GM19043 (cell line): Measurements from ENCODE around the gene TNP2.
"Not testable (repeated sequence)": the region's sequence is repeated elsewhere in the genome, so short reads cannot be mapped to it uniquely, and the experiment has no call there.

Experiments
- ATAC-seq: cut with Tn5 transposase; IDR thresholded peaks from one replicate; pipeline ENCODE4 v1.9.1; 2021; ENCODE audit warnings: low read depth; ENCODE audit not compliant: unreplicated experiment

TNP2 gene

DNA sequence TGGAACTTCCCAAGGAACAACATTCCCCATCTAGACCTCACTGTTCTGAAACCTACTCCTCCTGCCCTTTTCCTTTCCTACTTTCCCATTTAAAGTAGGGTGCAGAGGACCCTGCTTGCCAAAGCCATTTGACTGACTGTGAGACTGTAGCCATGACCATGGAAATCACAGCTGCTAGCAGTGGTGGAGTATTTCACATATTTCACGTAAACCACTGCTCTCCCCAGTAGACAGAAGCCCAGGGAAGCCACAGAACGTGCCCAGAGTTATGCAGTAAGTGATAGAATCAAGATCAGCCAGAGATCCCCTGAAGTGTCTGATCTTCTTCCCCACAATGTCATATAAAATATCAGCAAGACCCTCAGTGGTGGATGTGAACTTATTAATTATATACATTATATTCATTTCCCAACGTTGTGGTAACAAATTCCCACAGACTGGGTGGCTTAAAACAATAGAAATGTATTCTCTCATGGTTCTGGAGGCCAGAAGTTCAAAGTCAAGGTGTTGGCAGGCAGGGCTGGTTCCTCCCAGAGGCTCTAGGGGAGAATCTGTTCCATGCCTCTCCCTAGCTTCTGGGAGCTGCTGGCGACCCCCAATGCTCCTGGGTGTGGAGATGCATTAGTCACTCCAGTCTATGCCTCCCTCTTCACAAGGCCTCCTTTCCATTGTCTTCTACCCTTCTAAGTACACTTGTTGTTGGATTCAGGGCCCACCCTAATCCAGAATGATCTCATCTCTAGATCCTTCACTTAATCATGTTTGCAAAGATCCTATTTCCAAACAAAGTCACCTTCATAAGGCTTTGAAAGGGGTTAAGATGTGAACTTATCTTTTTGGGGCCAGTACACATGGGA is 32.7 kb upstream of the TNP2 start:
- ATAC-seq: no peak

DNA sequence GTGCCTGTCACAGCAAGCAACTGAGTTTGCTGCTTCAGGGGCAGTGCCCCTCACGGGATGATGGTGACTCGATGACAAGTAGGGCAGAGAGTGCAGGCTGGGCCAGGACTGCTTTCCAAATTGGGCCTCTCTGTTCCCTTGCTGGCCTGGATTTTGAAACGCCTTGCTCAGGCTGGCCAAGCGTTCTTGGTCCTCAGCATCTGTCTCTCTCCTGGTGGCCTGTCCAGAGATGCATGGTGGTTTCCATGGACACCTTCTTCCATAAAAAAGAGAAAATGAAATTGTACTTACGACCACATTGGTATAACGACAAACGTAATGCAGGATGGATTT is 31.4 kb upstream of the TNP2 start:
- no peak for ATAC-seq

DNA sequence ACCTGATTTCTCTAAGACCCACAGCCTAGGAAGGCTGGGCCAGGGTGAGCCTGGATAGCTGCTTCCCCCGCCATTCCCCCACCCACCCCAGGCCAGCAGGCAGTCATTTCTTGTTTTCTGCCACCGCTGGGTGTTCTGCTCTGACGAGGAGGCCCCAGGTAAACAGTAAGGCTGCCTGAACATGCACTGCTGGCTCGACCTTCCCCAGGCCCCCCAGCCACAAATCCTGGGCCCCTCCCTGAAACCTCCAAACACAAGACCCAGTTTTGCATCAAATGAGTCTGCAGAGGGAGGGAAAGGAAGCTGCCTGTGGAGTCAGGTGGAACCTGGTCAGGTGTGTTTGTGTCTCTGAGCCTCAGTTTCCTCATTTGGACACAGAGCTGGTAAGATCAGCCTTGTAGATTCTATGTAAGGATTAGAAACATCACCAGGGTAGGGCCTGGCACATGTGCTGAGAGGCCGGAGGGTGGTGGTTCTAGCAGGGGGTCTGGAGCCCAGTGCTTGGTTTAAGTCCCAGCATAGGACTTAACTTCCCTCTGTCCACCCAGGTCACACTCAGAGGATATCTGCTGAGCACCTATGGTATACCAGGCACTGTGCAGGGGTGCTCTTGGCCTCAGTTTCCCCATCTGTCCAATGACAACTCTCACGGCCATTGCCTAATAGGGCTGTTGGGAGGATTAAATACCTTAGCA is 30.9 kb upstream of the TNP2 start:
- ATAC-seq: no peak

DNA sequence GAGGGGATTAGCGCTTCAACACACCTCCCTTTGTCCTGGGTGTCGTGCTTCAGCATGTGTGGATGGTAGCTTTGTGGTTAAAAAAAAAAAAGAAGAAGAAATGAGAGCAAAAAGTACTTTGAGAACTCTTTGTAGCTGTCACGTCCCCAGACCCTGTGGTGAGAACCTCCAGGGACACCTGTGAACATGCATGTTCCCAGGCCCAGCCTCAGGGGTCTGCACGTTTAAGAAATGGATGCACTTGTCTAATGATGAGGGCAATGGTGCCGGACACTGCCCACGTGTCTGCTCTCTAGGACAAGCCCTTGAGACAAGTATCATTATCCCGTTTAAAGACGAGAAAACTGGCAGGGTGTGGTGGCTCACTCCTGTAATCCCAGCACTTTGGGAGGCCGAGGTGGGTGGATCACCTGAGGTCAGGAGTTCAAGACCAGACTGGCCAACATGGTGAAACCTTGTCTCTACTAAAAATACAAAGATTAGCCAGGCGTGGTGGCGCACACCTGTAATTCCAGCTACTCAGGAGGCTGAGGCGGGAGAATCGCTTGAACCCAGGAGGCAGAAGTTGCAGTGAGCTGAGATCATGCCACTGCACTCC is 29.9 kb upstream of the TNP2 start:
- not testable (repeated sequence) for ATAC-seq

DNA sequence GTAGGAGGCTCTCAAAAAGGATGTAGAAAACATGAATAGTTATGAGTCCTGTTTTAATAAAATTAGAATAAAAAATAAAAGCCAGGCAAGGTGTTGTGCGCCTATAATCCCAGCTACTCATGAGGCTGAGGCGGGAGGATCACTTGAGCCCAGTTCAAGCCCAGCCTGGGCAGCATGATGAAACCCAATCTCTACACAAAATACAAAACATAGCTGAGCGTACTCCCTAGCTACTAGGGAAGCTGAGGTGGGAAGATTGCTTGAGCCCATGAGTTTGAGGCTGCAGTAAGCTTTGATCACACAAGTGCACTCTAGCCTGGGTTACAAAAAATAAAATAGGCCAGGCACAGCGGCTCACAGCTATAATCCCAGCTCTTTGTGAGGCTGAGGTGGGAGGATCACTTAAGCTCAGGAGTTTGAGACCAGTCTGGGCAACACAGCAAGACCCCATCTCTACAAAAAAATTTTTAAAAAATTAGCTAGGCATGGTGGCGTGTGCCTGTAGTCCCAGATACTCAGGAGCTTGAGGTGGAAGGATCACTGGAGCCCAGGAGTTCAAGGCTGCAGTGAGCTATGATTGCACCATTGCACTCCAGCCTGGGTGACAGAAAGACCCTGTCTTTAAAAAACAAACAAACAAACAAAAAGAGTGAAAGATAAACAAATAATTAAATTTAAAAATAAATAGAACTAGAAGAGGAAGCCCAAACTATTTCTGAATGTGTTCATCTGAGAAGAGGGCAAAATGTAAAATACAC is 29.2 kb upstream of the TNP2 start:
- ATAC-seq: no peak

DNA sequence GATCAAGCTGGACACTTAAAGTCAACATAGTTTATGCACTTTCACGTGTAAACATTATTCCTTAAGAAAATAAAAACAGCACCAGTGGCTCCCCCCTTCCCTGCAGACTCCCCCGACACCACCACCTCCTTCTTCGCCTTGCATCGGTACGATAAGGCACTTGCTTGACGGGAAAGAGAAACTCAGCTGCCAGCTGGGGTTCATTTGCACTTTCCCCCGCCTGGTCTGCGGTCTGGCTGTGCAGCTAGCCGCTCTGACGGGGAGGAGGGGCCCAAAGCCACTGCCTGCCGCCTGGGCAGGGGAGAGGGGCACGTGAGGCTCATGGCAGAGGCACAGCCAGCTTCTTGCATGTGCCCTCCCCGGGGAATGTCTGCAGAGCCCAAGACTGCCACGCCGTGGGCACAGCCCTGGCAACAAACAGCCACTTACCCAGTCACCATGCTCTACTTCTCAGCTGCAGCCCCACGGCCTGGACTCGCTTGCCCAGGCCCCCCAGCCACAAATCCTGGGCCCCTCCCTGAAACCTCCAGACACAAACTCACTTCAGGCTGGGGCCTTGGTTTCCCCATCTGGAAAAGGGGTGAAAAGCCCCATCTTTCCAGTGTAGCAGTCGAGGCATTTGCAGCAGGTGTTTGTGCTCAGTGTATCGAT is 28.5 kb upstream of the TNP2 start:
- peak; percentile 65 for ATAC-seq

DNA sequence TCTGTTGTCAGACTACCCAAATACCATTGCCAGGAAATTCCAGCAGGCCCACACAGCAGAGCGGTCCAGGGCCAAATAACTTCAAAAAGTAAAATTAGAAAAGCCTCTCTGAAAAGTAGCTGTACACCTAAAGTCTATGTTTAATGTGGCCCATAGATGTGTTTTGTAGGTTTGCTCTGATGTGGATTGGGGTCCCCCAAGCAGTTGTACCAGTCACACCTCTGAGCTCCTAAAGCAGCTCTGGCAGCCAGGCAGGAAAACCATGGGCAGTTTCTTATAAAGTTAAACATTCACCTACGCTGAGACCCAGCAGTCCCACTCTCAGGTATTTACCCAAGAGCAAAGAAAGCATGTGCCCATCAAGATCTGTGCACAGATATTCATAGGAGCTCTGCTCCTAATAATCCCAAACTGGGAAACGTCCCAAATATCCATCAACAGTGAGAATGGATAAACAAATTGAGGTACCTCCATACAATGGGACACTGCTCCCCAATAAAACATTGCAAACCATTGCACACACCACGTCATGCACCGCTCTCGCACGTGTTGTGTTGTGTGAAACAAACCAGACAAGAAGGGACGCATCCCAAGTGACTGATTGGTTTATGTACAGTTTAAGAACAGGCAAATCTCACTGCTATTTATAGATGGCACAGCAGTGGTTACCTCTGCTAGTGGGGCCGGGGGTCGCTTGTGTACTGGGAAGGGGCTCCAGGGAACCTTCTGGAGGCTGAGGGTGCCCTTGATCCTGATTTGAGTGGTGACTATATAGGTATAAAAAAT is 27.8 kb upstream of the TNP2 start:
- ATAC-seq: no peak

DNA sequence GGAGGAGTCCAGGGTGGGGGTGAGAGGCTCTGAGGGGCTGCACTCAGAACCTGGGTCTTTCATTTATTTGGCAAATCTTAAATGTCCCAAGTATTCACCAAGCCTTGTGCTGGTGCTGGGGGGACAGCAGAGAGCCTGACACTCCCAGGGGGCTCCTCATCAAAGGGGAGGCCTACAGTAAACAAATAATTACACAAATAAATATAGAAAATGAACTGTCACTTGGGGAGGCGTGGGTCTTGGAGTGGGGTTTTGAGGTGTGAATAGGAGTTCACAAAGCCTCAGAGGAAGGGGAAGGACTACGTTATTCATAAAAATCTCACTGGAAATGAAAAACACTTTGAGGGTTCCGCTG is 27.2 kb upstream of the TNP2 start:
- no peak for ATAC-seq

DNA sequence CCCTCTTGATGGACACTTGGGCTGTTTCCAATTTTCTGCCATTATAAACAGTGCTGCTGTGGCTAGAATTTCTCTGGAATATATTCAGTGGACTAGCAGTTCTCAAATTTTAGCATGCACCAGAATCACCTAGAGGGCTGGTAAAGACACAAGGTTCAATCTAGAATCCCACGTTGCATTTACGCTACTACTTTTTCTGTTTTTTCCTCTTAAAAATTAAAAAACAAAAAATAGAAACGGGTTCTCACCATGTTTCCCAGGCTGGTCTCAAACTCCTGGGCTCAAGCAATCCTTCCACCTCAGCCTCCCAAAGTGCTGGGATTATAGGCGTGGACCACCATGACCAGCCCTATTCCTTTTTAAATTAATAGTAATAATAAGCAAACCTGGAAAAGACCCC is 26.5 kb upstream of the TNP2 start:
- no peak for ATAC-seq

DNA sequence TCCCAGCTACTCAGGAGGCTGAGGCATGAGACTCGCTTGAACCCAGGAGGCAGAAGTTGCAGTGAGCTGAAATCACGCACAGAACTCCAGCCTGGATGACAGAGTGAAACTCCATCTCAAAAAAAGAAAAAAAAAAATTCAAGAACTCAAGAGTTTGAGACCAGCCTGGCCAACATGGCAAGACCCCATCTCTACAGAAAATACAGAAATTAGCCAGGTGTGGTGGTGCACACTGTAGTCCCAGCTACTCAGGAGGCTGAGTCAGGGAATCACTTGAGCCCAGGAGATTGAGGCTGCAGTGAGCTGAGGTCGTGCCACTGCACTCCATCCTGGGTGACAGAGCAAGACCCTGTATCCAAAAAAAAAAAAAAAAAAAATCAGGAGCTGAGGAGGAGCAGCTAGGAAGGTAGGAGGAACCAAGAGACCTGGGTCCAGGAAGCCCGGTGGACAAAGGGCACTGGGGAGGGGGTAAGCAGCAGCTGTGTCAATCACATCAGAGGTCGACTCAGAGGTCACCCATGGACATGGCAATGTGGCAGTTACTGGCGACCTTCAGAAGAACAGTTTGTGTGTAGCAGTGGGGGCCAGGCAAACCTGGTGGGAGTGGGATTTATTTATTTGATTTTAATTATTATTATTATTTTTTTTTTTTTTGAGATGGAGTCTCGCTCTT is 23.1 kb upstream of the TNP2 start:
- ATAC-seq: no peak

DNA sequence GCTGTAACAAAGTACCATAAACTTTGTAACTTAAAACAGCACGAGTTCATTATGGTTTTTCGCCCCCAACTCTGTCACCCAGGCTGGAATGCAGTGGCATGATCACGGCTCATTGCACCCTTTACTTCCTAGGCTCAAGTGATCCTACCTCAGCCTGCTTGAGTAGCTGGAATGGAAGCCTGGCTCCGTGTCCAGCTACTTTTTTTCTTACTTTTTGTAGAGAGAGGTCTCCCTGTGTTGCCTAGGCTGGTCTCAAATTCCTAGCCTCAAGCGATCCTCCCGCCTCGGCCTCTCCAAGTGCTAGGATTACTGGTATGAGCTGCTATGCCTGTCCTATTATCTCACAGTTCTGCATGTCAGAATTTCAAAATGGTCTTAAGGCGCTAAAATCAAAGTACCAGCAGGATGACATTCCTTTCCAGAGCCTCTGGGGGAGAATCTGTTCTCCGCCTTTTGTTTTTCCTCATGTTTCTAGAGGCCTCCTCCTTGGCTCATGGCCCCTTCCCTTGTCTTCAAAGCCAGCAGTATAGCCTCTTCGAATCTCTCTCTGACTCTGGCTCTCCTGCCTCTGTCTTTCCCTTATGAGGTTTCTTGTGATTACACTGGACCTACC is 22.1 kb upstream of the TNP2 start:
- no peak for ATAC-seq

DNA sequence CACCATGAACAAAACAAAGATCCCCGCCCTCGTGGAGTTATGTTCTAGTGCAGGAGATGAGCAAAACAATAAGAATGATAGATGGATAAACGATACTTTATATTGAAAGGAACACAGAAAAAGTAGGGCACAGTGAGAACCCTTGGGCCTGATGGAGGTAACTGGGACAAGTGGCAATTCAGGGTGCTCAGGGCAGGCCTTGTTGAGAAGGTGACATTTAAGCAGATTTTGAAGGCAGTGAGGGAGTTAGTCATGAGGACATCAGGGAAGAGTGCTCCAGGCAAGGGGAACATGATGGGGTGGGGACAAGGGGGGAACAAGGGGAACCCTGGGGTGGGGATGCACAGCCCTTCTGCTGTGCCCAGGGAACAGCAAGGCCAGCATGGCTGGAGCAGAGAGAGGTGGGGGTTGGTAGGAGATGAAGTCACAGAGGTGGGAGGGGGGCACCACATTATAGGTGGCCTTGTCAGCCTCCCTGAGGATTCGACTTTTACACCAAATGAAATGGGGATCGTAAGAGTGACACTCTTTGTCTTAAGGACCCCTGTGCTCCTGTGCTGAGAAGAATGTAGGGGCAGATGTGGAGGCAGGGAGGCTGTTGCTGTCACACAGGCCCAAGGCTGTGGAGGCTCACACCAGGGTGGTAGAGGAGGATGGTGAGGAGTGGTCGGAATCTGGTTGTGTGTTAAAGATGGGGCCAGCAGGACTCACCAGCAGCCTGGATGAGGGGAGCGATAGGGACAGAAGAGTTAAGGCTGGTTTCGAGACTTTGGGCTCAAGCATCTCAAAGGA is 21.2 kb upstream of the TNP2 start:
- ATAC-seq: no peak

DNA sequence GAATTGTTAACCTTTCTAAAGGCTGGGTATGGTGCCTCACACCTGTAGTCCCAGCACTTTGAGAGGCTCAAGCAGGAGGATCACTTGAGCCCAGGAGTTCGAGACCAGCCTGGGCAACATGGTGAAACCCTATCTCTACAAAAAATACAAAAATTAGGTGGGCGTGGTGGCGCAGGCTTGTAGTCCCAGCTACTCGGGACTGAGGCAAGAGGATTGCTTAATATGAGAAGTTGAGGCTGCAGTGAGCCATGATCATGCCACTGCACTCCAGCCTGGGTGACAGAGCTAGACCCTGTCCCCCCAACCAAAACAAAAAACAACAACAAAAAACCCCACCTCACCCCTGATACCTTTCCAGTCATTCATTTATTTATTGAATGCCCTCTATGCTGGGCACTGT is 20.6 kb upstream of the TNP2 start:
- ATAC-seq: not testable (repeated sequence)

DNA sequence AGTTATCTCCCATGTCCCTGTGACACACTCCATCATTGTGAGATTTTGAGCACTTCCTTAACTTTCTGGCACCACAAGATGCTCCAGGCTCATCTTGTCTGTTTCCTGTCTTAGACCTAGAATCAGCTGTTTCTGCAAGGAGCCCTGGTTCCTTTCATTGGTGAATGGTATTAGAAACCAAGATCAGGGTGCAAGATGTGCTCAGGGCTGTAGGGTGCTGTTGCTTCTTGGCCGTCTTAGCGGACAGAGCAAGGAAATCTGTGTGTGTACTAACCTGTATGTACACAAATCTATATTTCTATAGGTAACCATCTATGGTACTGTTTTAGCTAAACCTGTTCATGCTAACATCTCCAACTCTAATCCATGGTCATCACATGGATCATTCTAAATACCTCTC is 20.1 kb upstream of the TNP2 start:
- no peak for ATAC-seq

DNA sequence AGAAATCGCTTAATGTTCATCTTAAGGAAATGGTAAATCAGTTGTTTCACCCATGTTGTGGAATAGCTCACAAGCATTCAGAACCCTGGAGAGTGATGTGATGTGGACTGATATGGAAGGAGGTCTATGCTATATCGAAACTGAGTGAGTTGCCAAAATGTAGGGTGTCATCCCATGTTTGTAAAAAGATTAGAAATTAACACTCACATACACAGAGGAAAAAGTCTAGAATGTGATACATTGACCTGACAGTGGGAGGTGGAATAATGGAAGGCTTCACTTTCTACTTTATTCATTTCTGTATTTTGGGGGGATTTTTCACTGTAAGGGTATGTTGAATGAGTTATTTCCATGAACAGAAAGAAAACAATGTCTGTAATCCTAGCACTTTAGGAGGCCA is 16.7 kb upstream of the TNP2 start:
- no peak for ATAC-seq

DNA sequence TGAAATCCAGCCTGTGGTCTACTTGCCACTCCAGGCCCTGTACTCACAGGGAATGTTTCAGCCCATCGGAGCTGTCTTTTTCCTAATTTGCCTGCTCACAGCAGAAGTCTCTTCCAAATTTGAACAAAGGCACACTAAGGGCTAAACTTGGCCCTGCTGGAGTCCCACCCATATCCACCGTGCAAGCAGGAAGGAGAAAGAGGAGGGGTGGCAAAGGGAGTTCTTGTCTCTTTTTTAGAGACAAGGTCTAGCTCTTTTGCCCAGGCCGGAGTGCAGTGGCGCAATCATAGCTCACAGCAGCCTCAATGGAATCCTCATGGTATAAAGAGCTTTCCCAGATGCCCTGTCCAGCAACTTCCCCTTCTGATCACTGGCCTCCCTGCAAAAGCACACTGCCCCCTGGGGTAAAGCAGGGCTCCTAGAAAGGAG is 14.7 kb upstream of the TNP2 start:
- no peak for ATAC-seq

DNA sequence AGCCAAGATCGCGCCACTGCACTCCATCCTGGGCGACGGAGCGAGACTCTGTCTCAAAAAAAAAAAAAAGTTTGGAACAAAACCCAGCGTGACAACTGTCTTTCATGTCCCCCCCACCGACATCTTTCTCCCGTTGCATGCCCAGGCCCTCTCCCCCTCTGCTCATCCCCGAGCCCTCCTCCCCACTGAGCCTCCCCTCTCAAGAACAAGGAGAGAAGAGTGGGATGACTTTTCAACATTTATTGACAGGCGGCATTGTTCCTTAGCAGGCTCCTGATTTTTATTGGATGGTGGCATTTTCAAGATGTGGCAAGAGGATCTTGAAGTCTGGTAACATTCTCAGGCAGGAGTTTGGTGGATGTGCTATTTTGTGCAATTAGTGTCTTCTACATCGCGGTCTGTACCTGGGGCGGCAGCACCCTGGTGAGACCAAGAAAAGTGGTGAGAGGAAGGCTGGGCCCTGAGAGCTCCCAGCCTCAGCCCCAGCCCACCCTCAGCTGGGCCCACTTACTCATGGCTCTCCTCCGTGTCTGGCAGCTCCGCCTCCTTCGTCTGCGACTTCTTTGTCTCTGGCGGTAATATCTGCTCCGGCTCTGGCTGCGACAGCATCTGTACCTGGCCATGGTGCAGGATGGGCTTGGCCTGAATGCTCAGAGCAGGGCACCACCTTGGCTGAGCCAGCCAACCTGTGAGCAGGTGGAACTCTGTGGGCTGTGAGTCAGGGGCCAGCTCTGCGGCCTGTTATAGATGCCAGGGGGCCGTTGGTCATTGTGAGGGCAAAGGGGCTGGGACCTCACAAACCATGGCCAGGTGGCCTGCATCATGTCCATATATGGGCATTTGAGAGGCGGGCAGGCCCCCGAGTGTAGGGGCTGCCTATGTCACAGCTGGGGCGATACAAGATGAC is 11.7 kb upstream of the TNP2 start, which contains the start of gene PRM1:
Gene PRM1 (minus strand): TSS at position 715 of the 907 bp plus-strand sequence. CDS start 92 bp downstream, at position 623.
- ATAC-seq: no peak
